Motor neuron (in vitro differentiated cells): ENCODE measurements around the gene SUZ12. TPM values are rescaled to one million over a fixed set of nuclear protein-coding genes. Genes with fewer than 3 reads are reported as not detected.
"Not testable (repeated sequence)": the region's sequence is repeated elsewhere in the genome, so short reads cannot be mapped to it uniquely, and the experiment has no call there.

ENCODE experiments used
- ATAC-seq, 8 experiments: fragments of 200-7000 bp; cut with Tn5 transposase; replicated peaks in 6 of 8; 2 replicates each; pipeline ENCODE4 v1.8.0; 2021; ENCODE audit warnings: mild to moderate bottlenecking in 8 of 8, moderate library complexity in 8 of 8
- H3K27ac ChIP-seq, 2 donors: fragments of 250-450 bp; sonication (Bioruptor Pico); 2 replicates each; pipeline ENCODE4 v1.9.0; 2021; ENCODE audit warnings: antibody characterized with exemption in 2 of 2, mild to moderate bottlenecking in 2 of 2, moderate library complexity in 1 of 2
- H3K4me1 ChIP-seq, 2 donors: fragments of 250-450 bp; sonication (Bioruptor Pico); replicated peaks in 1 of 2; 2 replicates each; pipeline ENCODE4 v1.6.1; 2021; ENCODE audit warnings: antibody characterized with exemption in 2 of 2, mild to moderate bottlenecking in 2 of 2, moderate library complexity in 1 of 2
- H3K4me3 ChIP-seq, 5 donors: fragments of 250-450 bp; sonication (Bioruptor Pico); 2 replicates each; pipeline ENCODE4 v1.9.0; 2021; ENCODE audit warnings: antibody characterized with exemption in 5 of 5, mild to moderate bottlenecking in 5 of 5, moderate library complexity in 4 of 5
- WGBS, 10 experiments: fragments of 450-650 bp; shearing (Covaris generic); methylation state at CpG; one replicate each; pipeline ENCODE4 v1.0.0; 2022; 5-methylcytosine and 5-hydroxymethylcytosine counted together
- in situ Hi-C, 9 experiments: fragments of 400-800 bp; cut with MboI; loops; one replicate each; pipeline ENCODE4 v1.15.0; 2021; ENCODE audit warnings: low sequenced_read_pairs in 9 of 9, low pct_unique_long_range_greater_than_20kb in 2 of 9; ENCODE audit not compliant: unreplicated experiment in 9 of 9
- total RNA-seq, 8 experiments: library from RNA; unstranded; fragments of 300-600 nt; gene quantifications; 2 replicates each; pipeline versions ENCODE4 v1.2.3 to v1.2.4, GENCODE V29; 2022

Gene SUZ12
- total RNA-seq, 8 experiments from 2014 or later = 10.5 to 45.1 (median 14.3) TPM

DNA sequence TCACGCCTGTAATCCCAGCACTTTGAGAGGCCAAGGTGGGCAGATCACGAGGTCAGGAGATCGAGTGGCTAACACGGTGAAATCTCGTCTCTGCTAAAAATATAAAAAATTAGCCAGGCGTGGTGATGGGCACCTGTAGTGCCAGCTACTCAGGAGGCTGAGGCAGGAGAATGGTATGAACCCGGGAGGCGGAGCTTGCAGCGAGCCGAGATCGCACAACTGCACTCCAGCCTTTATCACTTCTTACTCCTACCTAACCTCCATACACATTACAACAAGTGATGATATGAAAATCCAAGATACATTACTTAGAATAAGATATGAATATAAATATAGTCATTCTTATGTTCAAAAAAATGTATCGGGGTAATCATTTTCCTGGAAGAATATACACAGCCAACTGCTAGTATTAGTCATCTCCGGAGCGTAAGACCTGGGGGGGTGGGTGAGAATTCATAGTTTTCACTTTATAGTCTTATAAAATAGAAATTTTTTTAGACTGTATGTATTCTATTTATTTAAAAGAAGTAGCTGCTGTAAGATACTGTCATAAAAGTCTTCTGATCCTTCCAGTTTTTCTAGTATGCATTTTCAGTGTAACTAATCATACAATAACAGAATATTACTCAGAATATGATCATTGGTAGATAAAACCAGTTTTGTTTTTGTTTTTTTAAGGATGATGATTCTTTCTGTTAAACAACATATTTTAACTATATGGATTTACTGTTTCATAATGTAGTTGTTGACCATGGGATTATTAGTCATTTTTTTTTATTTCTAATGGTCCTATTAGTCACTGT lies 37.7 kb downstream of the SUZ12 start:
- H3K4me1 ChIP-seq, H3K27ac ChIP-seq, ATAC-seq, H3K4me3 ChIP-seq: not testable (repeated sequence)
- in situ Hi-C loops = loop anchor here in 1 of 9 experiments (25.0 kb wide), 1 partner anchor 1212 kb away; no protein-coding TSS in a partner anchor
- 92 to 100% (median 98%) methylated on average over 1 to 11 of the region's 14 CpGs; no CpG with 5 or more reads in 4 of the 10 experiments for WGBS, 10 experiments

DNA sequence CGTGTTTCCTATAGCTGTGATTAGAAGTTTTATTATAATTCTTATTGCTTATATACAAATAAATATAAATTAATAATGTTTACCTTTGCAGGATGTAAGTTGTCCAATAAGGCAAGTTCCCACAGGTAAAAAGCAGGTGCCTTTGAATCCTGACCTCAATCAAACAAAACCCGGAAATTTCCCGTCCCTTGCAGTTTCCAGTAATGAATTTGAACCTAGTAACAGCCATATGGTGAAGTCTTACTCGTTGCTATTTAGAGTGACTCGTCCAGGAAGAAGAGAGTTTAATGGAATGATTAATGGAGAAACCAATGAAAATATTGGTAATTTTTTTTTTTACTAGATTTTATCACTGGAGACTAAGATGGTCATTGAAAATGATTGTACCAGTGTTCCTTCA lies 38.6 kb downstream of the SUZ12 start:
- H3K4me1 ChIP-seq, in situ Hi-C loops, H3K4me3 ChIP-seq, H3K27ac ChIP-seq, ATAC-seq: not testable (repeated sequence)
- 48 to 100% (median 83%) methylated on average over 1 to 3 of the region's 5 CpGs; no CpG with 5 or more reads in 3 of the 10 experiments for WGBS, 10 experiments

DNA sequence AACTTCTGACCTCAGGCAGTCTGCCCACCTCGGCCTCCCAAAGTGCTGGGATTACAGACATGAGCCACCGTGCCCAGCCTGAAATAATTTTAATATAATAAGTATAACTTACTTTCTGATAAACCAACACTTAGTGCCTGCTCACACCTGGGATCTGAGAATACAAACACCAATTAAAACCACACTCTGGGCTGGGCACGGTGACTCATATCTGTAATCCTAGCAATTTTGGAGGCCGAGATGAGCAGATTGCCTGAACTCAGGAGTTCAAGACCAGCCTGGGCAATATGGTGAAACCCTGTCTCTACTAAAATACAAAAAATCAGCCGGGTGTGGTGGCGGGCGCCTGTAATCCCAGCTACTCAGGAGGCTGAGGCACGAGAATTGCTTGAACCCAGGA lies 55.0 kb downstream of the SUZ12 start:
- H3K4me3 ChIP-seq, H3K27ac ChIP-seq, in situ Hi-C loops, ATAC-seq, H3K4me1 ChIP-seq: not testable (repeated sequence)
- WGBS, 10 experiments = 90 to 100% (median 100%) methylated on average over 1 to 8 of the region's 8 CpGs; no CpG with 5 or more reads in 4 of the 10 experiments

DNA sequence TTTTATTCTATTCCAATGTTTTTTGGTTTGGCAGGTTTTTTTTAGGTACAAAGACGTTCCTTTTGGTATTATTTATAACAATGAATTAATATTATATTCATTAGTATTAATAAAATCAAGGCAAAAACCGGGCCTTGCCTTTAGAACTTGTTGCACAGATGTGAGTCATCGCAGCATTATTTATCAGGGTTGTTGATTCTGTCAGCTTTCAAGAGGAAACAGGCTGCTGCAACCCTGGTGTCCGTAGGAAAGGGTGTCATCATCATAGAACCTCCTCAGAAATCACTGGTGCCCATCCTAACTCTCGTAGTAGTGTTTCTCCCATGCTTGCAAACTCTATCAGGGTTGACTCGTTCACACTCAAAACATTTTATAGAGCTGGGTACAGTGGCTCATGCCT lies 60.2 kb downstream of the SUZ12 start:
- Histone ChIP-seq H3K27ac (no peak overlapping the region), H3K4me3 (no peak overlapping the region), H3K4me1 (no peaks in the 10 kb centered on the region)
- whole genome bisulfite sequencing, 10 experiments = 75 to 100% (median 94%) methylated on average over 1 to 5 of the region's 6 CpGs
- no peak for ATAC-seq
- in situ Hi-C loops = no loop called here

DNA sequence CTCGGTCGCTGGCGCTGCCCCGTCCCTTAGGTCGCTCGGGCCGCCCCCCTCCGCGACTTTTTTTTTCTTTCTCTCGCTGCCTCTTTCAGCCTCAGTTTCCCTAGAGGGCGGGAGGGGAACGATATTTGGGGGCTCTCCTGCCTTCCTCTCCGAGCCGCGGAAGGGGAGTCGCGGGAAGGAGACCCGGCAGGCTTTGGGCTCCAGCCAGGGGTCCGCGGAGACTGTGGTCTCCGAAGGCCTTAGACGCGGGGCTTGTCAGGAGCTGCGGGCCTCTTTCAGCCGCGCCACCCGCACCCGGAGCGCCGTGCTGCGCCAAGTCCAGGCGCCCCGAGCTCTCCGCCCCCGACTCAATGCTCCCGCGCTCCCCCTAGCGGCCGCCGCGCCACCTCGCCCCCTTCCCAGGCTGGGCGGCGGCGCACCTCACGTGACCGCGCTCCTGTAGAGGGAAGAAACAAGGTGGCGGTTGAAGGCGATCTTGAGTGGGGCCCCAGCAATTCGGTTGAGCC lies 70.2 kb downstream of the SUZ12 start, which contains the start of gene LRRC37B:
Gene LRRC37B (plus strand): TSS at position 427 of the 506 bp plus-strand sequence. CDS start 14,010 bp downstream, outside the sequence.
- in situ Hi-C loops = no loop called here
- WGBS, 10 experiments = no CpG with 5 or more reads among the region's 51 CpGs
- ATAC-seq = peak; percentile 93 to 97 (median 97)

DNA sequence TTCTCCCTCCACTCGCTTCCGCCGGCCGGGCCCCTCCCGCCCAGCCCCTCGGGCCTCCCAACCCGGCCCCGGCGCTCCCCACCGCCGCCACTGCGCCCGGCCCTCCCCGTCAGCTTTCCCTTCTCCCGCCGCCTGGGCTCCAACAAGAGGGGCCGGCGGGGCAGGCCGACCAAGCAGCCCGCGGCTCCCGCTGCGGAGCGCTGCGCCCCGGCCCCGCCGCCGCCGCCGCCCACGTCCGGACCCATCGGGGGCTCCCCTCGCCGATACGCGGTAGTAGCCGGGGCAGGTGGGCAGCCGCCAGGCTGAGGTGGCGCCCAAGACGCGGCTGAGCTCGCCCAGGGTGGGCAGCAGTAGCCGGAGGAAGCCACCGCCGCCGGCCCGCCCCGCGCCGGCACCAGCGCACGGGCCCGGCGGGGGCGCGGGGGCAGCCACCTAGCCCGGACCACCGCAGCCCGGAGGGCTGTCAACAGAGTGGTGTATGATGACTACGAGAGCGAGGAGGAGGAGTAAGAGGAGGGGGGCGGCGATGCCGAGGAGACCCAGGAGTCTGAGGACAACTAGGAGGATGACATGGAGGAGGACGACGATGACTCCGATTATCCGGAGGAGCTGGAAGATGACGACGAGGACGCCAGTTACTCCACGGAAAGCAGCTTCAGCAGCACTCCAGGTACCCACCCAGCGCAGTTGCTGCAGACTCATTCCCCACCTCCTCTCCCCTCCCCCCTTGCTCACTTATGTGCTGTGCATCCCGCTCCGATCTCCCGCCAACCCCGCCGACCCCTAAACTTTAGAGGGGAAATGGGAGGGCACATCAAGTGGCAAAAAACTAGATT lies 70.9 kb downstream of the SUZ12 start:
- in situ Hi-C loops = no loop called here
- peak overlapping the region; percentile 72 to 86 for H3K27ac ChIP-seq
- H3K4me3 ChIP-seq = peak overlapping the region; percentile 72 to 96 (median 87)
- 0% methylated on average over 1 to 7 of the region's 80 CpGs; no CpG with 5 or more reads in 6 of the 10 experiments for WGBS, 10 experiments
- ATAC-seq = peak; percentile 69 to 80 (median 76)
- peaks cover 0 to 4% of the 10 kb centered on the region in 2 donors for H3K4me1 ChIP-seq

More for the DNA sequence above, 70.2 kb downstream of the SUZ12 start, which contains the start of gene LRRC37B:
- Histone ChIP-seq H3K4me3 (peak within 1 kb of the TSS; percentile 72 to 96 (median 87)), H3K4me1 (peaks cover 0 to 4% of the 10 kb centered on the region in 2 donors), H3K27ac (peak within 1 kb of the TSS; percentile 72 to 86)

DNA sequence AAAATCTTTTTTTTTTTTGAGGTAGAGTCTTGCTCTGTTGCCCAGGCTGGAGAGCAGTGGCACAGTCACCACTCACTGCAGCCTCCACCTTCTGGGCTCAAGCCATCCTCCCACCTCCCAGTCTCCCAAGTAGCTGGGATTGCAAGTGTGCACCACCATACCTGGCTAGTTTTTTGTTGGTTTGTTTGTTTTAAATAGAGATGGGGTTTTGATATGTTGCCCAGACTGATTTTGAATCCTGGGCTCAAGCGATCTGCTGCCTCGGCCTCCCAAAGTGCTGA lies 72.4 kb downstream of the SUZ12 start:
- no peak overlapping the region for H3K27ac ChIP-seq
- H3K4me3 ChIP-seq = peak overlapping the region in 3 of 5 donors; percentile 72 to 96 (median 92)
- peaks cover 0 to 4% of the 10 kb centered on the region in 2 donors for H3K4me1 ChIP-seq
- no peak for ATAC-seq
- in situ Hi-C loops = no loop called here
- WGBS, 10 experiments = 90 to 100% (median 97%) methylated on average over 1 to 2 of the region's 2 CpGs; no CpG with 5 or more reads in 6 of the 10 experiments

DNA sequence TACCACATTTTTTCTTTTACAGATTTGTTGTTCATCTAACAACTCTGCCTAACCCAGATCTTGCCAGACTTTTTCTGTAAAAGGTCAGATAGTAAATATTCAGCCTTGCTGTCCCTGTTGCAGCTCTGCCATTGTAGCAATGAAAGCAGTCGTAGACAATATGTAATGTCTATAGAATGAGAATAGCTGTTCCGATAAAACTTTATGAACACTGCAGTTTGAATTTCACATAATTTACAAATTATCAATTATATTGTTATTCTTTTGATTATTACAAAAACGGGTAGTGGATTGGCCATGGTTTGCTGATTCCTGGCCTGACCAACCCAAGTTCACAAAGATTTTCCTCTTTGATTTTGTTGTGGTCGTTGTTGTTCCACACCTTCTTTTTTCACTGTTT lies 73.3 kb downstream of the SUZ12 start:
- H3K27ac ChIP-seq = no peak overlapping the region
- WGBS, 10 experiments = 75 to 100% (median 85%) methylated on average over 1 to 4 of the region's 4 CpGs; no CpG with 5 or more reads in 2 of the 10 experiments
- peak overlapping the region in 1 of 5 donors; percentile 8 for H3K4me3 ChIP-seq
- no peak for ATAC-seq
- in situ Hi-C loops = no loop called here
- peaks cover 0 to 4% of the 10 kb centered on the region in 2 donors for H3K4me1 ChIP-seq

DNA sequence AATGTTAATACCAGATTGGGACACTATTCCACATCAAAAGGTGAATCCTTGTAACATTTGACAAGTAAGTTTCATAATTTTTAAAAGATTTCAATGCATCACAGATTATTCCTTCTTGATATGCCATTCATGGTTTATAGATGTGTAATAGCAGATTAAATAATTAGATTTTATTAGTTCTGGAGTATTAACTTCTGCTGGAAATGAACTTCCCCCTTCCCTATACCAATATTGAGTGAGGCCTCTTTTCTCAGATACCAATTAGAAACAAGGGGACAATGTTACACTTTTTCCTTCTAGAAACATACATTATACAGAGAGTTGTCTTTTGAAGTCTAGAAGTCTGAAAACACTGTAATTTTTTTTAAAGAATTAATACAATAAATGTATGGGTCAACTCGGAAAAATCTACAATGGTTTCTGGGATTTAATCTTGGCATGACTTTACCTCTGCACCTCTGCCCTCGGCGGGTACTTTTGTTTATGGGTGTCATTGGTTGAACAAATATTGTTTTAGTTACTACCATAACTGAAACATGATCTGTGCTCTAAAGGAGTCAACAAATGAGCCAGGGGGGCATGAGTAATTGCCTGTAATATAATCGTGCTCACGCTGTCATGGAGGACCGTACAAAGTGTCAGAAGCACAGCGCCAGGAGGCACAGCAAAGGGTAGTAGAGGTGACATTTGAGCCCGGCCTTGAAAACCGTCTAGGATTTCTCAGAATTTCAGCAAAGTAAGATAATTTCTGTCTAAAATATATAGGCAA lies 78.6 kb downstream of the SUZ12 start:
- Histone ChIP-seq H3K4me3 (no peak overlapping the region), H3K27ac (no peak overlapping the region), H3K4me1 (no peaks in the 10 kb centered on the region)
- WGBS, 10 experiments = 65 to 100% (median 89%) methylated on average over 2 to 7 of the region's 9 CpGs; no CpG with 5 or more reads in 2 of the 10 experiments
- no peak for ATAC-seq
- in situ Hi-C loops = no loop called here

DNA sequence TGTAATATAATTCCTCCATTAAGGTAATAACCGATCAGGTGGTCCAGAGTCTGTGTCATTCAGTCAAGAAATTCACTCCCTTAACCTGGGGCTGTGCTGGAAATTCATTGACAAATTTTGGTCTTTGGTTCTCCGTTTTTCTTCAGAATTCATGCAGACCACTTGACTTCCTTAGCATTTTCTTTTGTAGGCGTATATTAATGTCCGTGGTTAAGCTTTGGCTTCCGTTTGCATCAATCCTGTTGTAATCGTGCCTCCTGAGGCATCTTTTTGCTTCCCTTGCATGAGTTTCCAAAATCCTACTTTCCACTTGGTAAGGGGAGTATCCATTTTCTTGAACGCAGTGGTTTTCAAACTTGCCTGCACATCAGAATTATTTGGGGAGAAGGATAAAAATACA lies 79.4 kb downstream of the SUZ12 start:
- Histone ChIP-seq H3K4me1 (no peaks in the 10 kb centered on the region), H3K27ac (no peak overlapping the region), H3K4me3 (no peak overlapping the region)
- WGBS, 10 experiments = 40 to 96% (median 80%) methylated on average over 1 to 7 of the region's 7 CpGs; no CpG with 5 or more reads in 1 of the 10 experiments
- no peak for ATAC-seq
- in situ Hi-C loops = no loop called here

DNA sequence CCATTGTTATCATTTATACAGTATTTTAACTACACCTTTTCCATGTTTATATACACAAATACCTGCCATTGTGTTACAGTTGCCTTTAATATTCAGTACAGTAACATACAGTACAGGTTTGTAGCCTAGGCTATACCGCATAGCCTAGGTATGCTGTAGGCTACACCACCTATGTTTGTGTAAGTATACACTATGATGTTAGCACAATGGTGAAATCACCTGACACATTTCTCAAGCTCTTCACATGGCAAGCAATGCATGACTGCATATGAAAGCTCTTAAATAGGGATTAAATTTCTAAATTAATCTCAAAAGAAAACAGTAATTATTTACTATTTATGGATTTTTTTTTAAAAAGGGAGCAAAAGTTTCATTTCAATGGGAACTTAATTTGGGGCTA lies 82.4 kb downstream of the SUZ12 start:
- Histone ChIP-seq H3K27ac (no peak overlapping the region), H3K4me1 (no peaks in the 10 kb centered on the region), H3K4me3 (no peak overlapping the region)
- 78 to 100% (median 100%) methylated on average over 1 of the region's 1 CpG; no CpG with 5 or more reads in 4 of the 10 experiments for WGBS, 10 experiments
- no peak for ATAC-seq
- in situ Hi-C loops = no loop called here

DNA sequence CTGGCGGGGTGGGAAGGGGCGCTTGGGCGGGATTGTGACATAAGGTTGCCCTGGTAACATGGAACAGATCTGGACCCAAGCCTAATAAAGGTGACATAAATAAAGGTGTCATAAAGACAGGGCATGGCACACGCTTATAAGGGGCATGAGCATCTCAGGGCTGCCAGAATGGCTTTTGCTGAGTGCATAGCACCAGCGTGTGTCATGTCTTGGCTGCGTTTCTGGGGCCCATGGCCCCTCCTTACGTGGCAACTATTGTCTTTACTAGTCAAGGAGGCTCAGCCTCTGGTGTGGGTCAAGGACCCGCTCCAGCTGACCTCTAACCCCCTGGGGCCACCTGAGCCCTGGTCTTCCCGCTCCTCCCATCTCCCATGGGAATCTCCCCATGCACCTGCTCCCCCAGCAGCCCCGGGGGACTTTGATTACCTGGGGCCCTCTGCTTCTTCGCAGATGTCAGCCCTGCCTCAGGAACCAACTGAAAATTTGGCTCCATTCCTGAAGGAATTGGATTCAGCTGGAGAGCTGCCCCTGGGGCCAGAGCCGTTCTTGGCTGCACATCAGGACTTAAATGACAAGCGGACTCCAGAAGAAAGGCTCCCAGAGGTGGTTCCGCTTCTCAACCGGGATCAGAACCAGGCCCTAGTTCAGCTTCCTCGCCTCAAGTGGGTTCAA lies 84.3 kb downstream of the SUZ12 start:
- Histone ChIP-seq H3K27ac (no peak overlapping the region), H3K4me3 (no peak overlapping the region), H3K4me1 (no peaks in the 10 kb centered on the region)
- WGBS, 10 experiments = 60 to 100% (median 97%) methylated on average over 1 to 9 of the region's 16 CpGs; no CpG with 5 or more reads in 4 of the 10 experiments
- no peak for ATAC-seq
- in situ Hi-C loops = no loop called here
